GM12891 (cell line): ENCODE data around the gene SLC22A23.

Experiments used
- PAX5 ChIP-seq: IDR thresholded peaks from 2 replicates; pipeline ENCODE4 v1.6.1; 2011; ENCODE audit warnings: low read length, moderate library complexity, mild to moderate bottlenecking; ENCODE audit not compliant: insufficient read depth, severe bottlenecking
- POLR2A ChIP-seq: IDR thresholded peaks from 2 replicates; pipeline ENCODE4 v1.6.1; 2011; ENCODE audit warnings: low read depth, low read length, control low read depth
- POLR2AphosphoS5 ChIP-seq: IDR thresholded peaks from 2 replicates; pipeline ENCODE4 v1.6.1; 2011; ENCODE audit warnings: low read depth, low read length, control low read depth
- TAF1 ChIP-seq: IDR thresholded peaks from 2 replicates; pipeline ENCODE4 v1.6.1; 2011; ENCODE audit warnings: low read depth, low read length, control low read depth

GRCh38 chr6:3390698-3391097 is 66.2 kb downstream of the SLC22A23 start:
- TF ChIP-seq POLR2AphosphoS5 (no peak), TAF1 (no peak), POLR2A (no peak), PAX5 (no peak)
